OCI-LY1 (cell line): ENCODE data around the gene GABRA5.

Source experiments
- H2AFZ ChIP-seq: fragments of 200-600 bp; sonication (generic), shearing (Covaris generic); 2 replicates; pipeline ENCODE4 v1.6.0; 2014; ENCODE audit warnings: antibody characterized with exemption, mild to moderate bottlenecking, low read length
- H3F3A ChIP-seq: fragments of 200-600 bp; sonication (generic), shearing (Covaris generic); 2 replicates; pipeline ENCODE4 v1.6.0; 2014; ENCODE audit warnings: mild to moderate bottlenecking, antibody characterized with exemption, low read length, moderate library complexity; ENCODE audit not compliant: insufficient read depth
- H3K27ac ChIP-seq: fragments of 200-600 bp; sonication (generic); 2 replicates; pipeline ENCODE4 v1.5.1; 2014; ENCODE audit warnings: low read length, mixed run types, mild to moderate bottlenecking, low read depth; ENCODE audit not compliant: poor library complexity, severe bottlenecking
- H3K27me3 ChIP-seq: fragments of 200-600 bp; sonication (generic); 2 replicates; pipeline ENCODE4 v1.6.0; 2014; ENCODE audit warnings: antibody characterized with exemption, mild to moderate bottlenecking, low read length, moderate library complexity; ENCODE audit not compliant: insufficient read depth
- H3K36me3 ChIP-seq: fragments of 200-600 bp; sonication (generic); 2 replicates; pipeline ENCODE4 v1.6.1; 2014; ENCODE audit warnings: mild to moderate bottlenecking, antibody characterized with exemption, low read length, moderate library complexity, mixed read lengths; ENCODE audit not compliant: insufficient read depth
- H3K4me1 ChIP-seq: fragments of 200-600 bp; sonication (generic); 2 replicates; pipeline ENCODE4 v1.5.1; 2014; ENCODE audit warnings: mild to moderate bottlenecking, low read length, moderate library complexity; ENCODE audit not compliant: insufficient read depth, severe bottlenecking
- H3K4me2 ChIP-seq: fragments of 200-600 bp; sonication (generic), shearing (Covaris generic); 2 replicates; pipeline ENCODE4 v1.6.1; 2014; ENCODE audit warnings: low read length
- H3K4me3 ChIP-seq: fragments of 200-600 bp; sonication (generic); 2 replicates; pipeline ENCODE4 v1.5.1; 2014; ENCODE audit warnings: low read length, low read depth, mild to moderate bottlenecking, mixed read lengths; ENCODE audit not compliant: poor library complexity, severe bottlenecking
- H3K79me2 ChIP-seq: fragments of 200-600 bp; shearing (Covaris generic); 2 replicates; pipeline ENCODE4 v1.6.1; 2016; ENCODE audit warnings: mixed run types, low read length, mixed read lengths; ENCODE audit not compliant: insufficient read depth
- H3K9ac ChIP-seq: fragments of 200-600 bp; sonication (generic), shearing (Covaris generic); 2 replicates; pipeline ENCODE4 v1.6.1; 2014; ENCODE audit warnings: mild to moderate bottlenecking, low read length, mixed read lengths
- H3K9me2 ChIP-seq: fragments of 200-600 bp; sonication (generic), shearing (Covaris generic); 2 replicates; pipeline ENCODE4 v1.6.1; 2014; ENCODE audit warnings: low read depth, mild to moderate bottlenecking, low read length, mixed read lengths
- H3K9me3 ChIP-seq: fragments of 200-600 bp; shearing (Covaris generic); 2 replicates; pipeline ENCODE4 v1.6.1; 2014; ENCODE audit warnings: low read length, mixed read lengths
- H4K20me1 ChIP-seq: fragments of 200-600 bp; sonication (generic), shearing (Covaris generic); 2 replicates; pipeline ENCODE4 v1.6.0; 2016; ENCODE audit warnings: mild to moderate bottlenecking, low read length; ENCODE audit not compliant: insufficient read depth
- CTCF ChIP-seq: fragments of 200-600 bp; sonication (generic), shearing (Covaris generic); IDR thresholded peaks from 2 replicates; pipeline ENCODE4 v1.5.1; 2017; ENCODE audit warnings: mild to moderate bottlenecking, antibody characterized with exemption, low read length, moderate library complexity, mixed read lengths
- EZH2 ChIP-seq: fragments of 200-600 bp; sonication (generic), shearing (Covaris generic); IDR thresholded peaks from 2 replicates; pipeline ENCODE4 v1.8.0; 2017; ENCODE audit warnings: borderline replicate concordance, mixed run types, mild to moderate bottlenecking, antibody characterized with exemption, low read length, moderate library complexity, mixed read lengths

The GABRA5 gene

GRCh38 chr15:26867200-26868007 is 542 bp downstream of the GABRA5 start:
- Histone ChIP-seq H3K79me2 (no peaks in the 10 kb centered on the region), H3K9me3 (no peaks in the 10 kb centered on the region), H3K4me3 (no peak overlapping the region), H3K27me3 (no peaks in the 10 kb centered on the region), H3F3A (no peaks in the 10 kb centered on the region), H3K4me1 (no peaks in the 10 kb centered on the region), H3K4me2 (no peak overlapping the region), H3K36me3 (no peaks in the 10 kb centered on the region), H3K9me2 (no peaks in the 10 kb centered on the region), H4K20me1 (no peaks in the 10 kb centered on the region), H3K27ac (no peak overlapping the region), H2AFZ (no peak overlapping the region), H3K9ac (no peak overlapping the region)
- TF ChIP-seq CTCF: no peak
- no peak for TF ChIP-seq EZH2

GRCh38 chr15:26868029-26868685 is 1.3 kb downstream of the GABRA5 start:
- Histone ChIP-seq H2AFZ (no peak overlapping the region), H3F3A (no peaks in the 10 kb centered on the region), H3K27ac (no peak overlapping the region), H3K9me2 (no peaks in the 10 kb centered on the region), H3K9ac (no peak overlapping the region), H3K4me2 (no peak overlapping the region), H3K4me1 (no peaks in the 10 kb centered on the region), H3K9me3 (no peaks in the 10 kb centered on the region), H3K36me3 (no peaks in the 10 kb centered on the region), H3K4me3 (no peak overlapping the region), H3K27me3 (no peaks in the 10 kb centered on the region), H3K79me2 (no peaks in the 10 kb centered on the region), H4K20me1 (no peaks in the 10 kb centered on the region)
- no peak for TF ChIP-seq CTCF
- TF ChIP-seq EZH2: no peak

GRCh38 chr15:26869628-26870027 is 2.8 kb downstream of the GABRA5 start:
- no peak overlapping the region for H2AFZ ChIP-seq

More at GRCh38 chr15:26869628-26870027, 2.8 kb downstream of the GABRA5 start:
- no peaks in the 10 kb centered on the region for H3K36me3 ChIP-seq
- H3K9me3 ChIP-seq: no peaks in the 10 kb centered on the region
- H3K4me3 ChIP-seq: no peak overlapping the region
- H3K27ac ChIP-seq: no peak overlapping the region
- H3K9ac ChIP-seq: no peak overlapping the region
- H3K79me2 ChIP-seq: no peaks in the 10 kb centered on the region
- no peak for TF ChIP-seq EZH2
- no peak for TF ChIP-seq CTCF
- no peaks in the 10 kb centered on the region for H3K9me2 ChIP-seq
- no peaks in the 10 kb centered on the region for H3K27me3 ChIP-seq
- no peaks in the 10 kb centered on the region for H4K20me1 ChIP-seq
- no peak overlapping the region for H3K4me2 ChIP-seq
- no peaks in the 10 kb centered on the region for H3K4me1 ChIP-seq
- H3F3A ChIP-seq: no peaks in the 10 kb centered on the region
